Esophagus muscularis mucosa (tissue), 4 donors: ENCODE data around the gene TGM6. TPM values are rescaled to one million over a fixed set of nuclear protein-coding genes. Genes with fewer than 3 reads are reported as not detected.

Experiments used
- DNase-seq: peaks from one replicate; pipeline ENCODE4 v3.0.0-alpha.2; 2017; ENCODE audit errors: extremely low spot score
- H3K27ac ChIP-seq, 4 donors: fragments of 200-600 bp; sonication (generic); replicated peaks in 1 of 4; 1 replicate in 3 of 4; 2 replicates in 1 of 4; pipeline ENCODE4 v1.5.1; 2016 to 2019; ENCODE audit warnings: mild to moderate bottlenecking in 1 of 4
- H3K27me3 ChIP-seq, 4 donors: fragments of 200-600 bp; sonication (generic); one replicate each; pipeline versions ENCODE4 v1.5.1 to v1.6.0; 2016 to 2019
- H3K36me3 ChIP-seq, 4 donors: fragments of 200-600 bp; sonication (generic); one replicate each; pipeline ENCODE4 v1.5.1; 2016 to 2019
- H3K4me1 ChIP-seq, 4 donors: fragments of 200-600 bp; sonication (generic); one replicate each; pipeline ENCODE4 v1.5.1; 2016 to 2019
- H3K4me3 ChIP-seq, 4 donors: fragments of 200-600 bp; sonication (generic); 1 replicate in 2 of 4; 2 replicates in 2 of 4; pipeline ENCODE4 v1.5.1; 2016 to 2019; ENCODE audit warnings: mild to moderate bottlenecking in 4 of 4, moderate library complexity in 1 of 4
- H3K9me3 ChIP-seq, 4 donors: fragments of 200-600 bp; sonication (generic); 1 replicate in 3 of 4; 2 replicates in 1 of 4; pipeline ENCODE4 v1.5.1; 2016 to 2019
- CTCF ChIP-seq, 3 experiments: fragments of 200-600 bp in 2 of 3; fragments of 450-650 bp in 1 of 3; sonication (generic) in 2 of 3; IDR thresholded peaks; one replicate each; pipeline ENCODE4 v1.5.1; 2017 to 2019; ENCODE audit warnings: antibody characterized with exemption in 3 of 3, mild to moderate bottlenecking in 2 of 3, moderate library complexity in 1 of 3
- EP300 ChIP-seq: sonication (generic); formaldehyde crosslinking; IDR thresholded peaks from one replicate; pipeline ENCODE4 v1.6.1; 2017; ENCODE audit warnings: antibody characterized with exemption
- POLR2A ChIP-seq: fragments of 450-650 bp; IDR thresholded peaks from one replicate; pipeline ENCODE4 v1.6.1; 2017; ENCODE audit warnings: antibody characterized with exemption, moderate library complexity, mild to moderate bottlenecking, low read depth
- POLR2AphosphoS5 ChIP-seq, 2 donors: sonication (generic); formaldehyde crosslinking; IDR thresholded peaks; one replicate each; pipeline ENCODE4 v1.6.1; 2017; ENCODE audit warnings: antibody characterized with exemption in 2 of 2
- WGBS: methylation state at CpG from one replicate; pipeline ENCODE4 v1.1.5; 2018; 5-methylcytosine and 5-hydroxymethylcytosine counted together
- intact Hi-C: fragments of 100-400 bp; cut with DNase I; formaldehyde crosslinking; loops from one replicate; pipeline ENCODE4 v1.15.1; 2023
- total RNA-seq, 4 donors: library from RNA; depleted of rRNA; stranded (reverse); fragments of >200 nt; gene quantifications; one replicate each; pipeline versions ENCODE4 v1.1.0 to v1.2.1, GENCODE V29; 2016

The TGM6 gene
- total RNA-seq, 4 donors from 2014 or later = not detected

- TF ChIP-seq POLR2A (no peak), CTCF (IDR thresholded peaks at IDR 0.05) (no peak), EP300 (no peak), POLR2AphosphoS5 (IDR thresholded peaks at IDR 0.05) (no peak)
- no peaks in the 10 kb centered on the region for H3K36me3 ChIP-seq
- H3K4me3 ChIP-seq = no peak overlapping the region
- WGBS = 83% methylated on average over 5 of the region's 5 CpGs
- DNase-seq = no peak
- H3K27me3 ChIP-seq = peaks cover 0 to 6% (median 0%) of the 10 kb centered on the region in 4 donors
- no peaks in the 10 kb centered on the region for H3K4me1 ChIP-seq
- H3K27ac ChIP-seq = no peak overlapping the region
- intact Hi-C loops = no loop called here
- H3K9me3 ChIP-seq = no peaks in the 10 kb centered on the region
Measured at GRCh38 chr20:2421247-2421646, 40.5 kb downstream of the TGM6 start.

GRCh38 chr20:2429051-2429450 is 48.4 kb downstream of the TGM6 start:
- Histone ChIP-seq H3K4me3 (no peak overlapping the region), H3K36me3 (no peaks in the 10 kb centered on the region), H3K9me3 (no peaks in the 10 kb centered on the region), H3K27me3 (no peaks in the 10 kb centered on the region), H3K27ac (no peak overlapping the region), H3K4me1 (no peaks in the 10 kb centered on the region)
- DNase-seq = no peak
- 91% methylated on average over 6 of the region's 6 CpGs for WGBS
- intact Hi-C loops = no loop called here
- TF ChIP-seq CTCF (IDR thresholded peaks at IDR 0.05) = no peak
- TF ChIP-seq POLR2AphosphoS5 (IDR thresholded peaks at IDR 0.05) = no peak
- TF ChIP-seq EP300 = no peak
- TF ChIP-seq POLR2A = no peak

GRCh38 chr20:2430538-2430937 is 49.8 kb downstream of the TGM6 start:
- Histone ChIP-seq H3K27me3 (no peaks in the 10 kb centered on the region), H3K4me1 (no peaks in the 10 kb centered on the region), H3K4me3 (no peak overlapping the region), H3K36me3 (no peaks in the 10 kb centered on the region), H3K9me3 (no peaks in the 10 kb centered on the region), H3K27ac (no peak overlapping the region)
- TF ChIP-seq POLR2A = no peak
- TF ChIP-seq CTCF (IDR thresholded peaks at IDR 0.05) = no peak
- TF ChIP-seq POLR2AphosphoS5 (IDR thresholded peaks at IDR 0.05) = no peak
- TF ChIP-seq EP300 = no peak
- intact Hi-C loops = no loop called here
- WGBS = 76% methylated on average over 3 of the region's 4 CpGs
- no peak for DNase-seq

- intact Hi-C loops = no loop called here
Measured at GRCh38 chr20:2431185-2431584, 50.5 kb downstream of the TGM6 start.

More at GRCh38 chr20:2431185-2431584, 50.5 kb downstream of the TGM6 start:
- WGBS = 57% methylated on average over 1 of the region's 1 CpG
- no peaks in the 10 kb centered on the region for H3K27me3 ChIP-seq
- H3K27ac ChIP-seq = no peak overlapping the region
- H3K36me3 ChIP-seq = no peaks in the 10 kb centered on the region
- no peak overlapping the region for H3K4me3 ChIP-seq
- no peaks in the 10 kb centered on the region for H3K4me1 ChIP-seq
- no peak for DNase-seq
- TF ChIP-seq EP300 (no peak), CTCF (IDR thresholded peaks at IDR 0.05) (no peak), POLR2A (no peak), POLR2AphosphoS5 (IDR thresholded peaks at IDR 0.05) (no peak)
- H3K9me3 ChIP-seq = no peaks in the 10 kb centered on the region
